ENCODE results near the gene CAMKK1.

The CAMKK1 gene

GRCh38 chr17:3827124-3827773, 65.6 kb downstream of the CAMKK1 start:
- TF ChIP-seq, protein P1, sequence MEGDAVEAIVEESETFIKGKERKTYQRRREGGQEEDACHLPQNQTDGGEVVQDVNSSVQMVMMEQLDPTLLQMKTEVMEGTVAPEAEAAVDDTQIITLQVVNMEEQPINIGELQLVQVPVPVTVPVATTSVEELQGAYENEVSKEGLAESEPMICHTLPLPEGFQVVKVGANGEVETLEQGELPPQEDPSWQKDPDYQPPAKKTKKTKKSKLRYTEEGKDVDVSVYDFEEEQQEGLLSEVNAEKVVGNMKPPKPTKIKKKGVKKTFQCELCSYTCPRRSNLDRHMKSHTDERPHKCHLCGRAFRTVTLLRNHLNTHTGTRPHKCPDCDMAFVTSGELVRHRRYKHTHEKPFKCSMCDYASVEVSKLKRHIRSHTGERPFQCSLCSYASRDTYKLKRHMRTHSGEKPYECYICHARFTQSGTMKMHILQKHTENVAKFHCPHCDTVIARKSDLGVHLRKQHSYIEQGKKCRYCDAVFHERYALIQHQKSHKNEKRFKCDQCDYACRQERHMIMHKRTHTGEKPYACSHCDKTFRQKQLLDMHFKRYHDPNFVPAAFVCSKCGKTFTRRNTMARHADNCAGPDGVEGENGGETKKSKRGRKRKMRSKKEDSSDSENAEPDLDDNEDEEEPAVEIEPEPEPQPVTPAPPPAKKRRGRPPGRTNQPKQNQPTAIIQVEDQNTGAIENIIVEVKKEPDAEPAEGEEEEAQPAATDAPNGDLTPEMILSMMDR (IDR thresholded peaks at IDR 0.05; ENCODE audit: low read depth, low read length): peak; percentile 79
- Histone ChIP-seq H3K9me3 (no peaks in the 10 kb centered on the region), H3K36me3 (peaks cover 8% of the 10 kb centered on the region), H3K4me3 (ENCODE audit: low read depth, low read length) (no peak overlapping the region), H3K27me3 (no peaks in the 10 kb centered on the region), H3K4me1 (no peaks in the 10 kb centered on the region)
- peak; percentile 72 for DNase-seq

DNA sequence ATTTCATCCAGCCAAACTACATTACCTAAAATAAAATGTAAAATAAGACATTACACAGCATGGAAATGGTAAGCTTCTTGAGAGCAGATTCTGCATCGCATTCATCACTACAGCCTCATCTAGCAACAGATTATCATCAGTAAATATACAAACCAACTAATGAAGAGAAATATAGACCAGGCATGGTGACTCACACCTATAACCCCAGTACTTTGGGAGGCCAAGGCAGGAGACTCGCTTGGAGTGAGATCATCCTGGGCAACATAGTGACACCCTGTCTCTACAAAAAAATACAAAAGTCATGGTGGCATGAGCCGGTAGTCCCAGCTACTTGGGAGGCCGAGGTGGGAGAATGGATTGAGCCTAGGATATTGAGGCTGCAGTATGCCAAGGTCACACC, 66.7 kb downstream of the CAMKK1 start:
- H3K4me1 ChIP-seq: no peaks in the 10 kb centered on the region
- no peaks in the 10 kb centered on the region for H3K27me3 ChIP-seq
- no peak for DNase-seq
- H3K36me3 ChIP-seq: peaks cover 8% of the 10 kb centered on the region
- TF ChIP-seq, protein P1 (IDR thresholded peaks at IDR 0.05; ENCODE audit: low read depth, low read length): no peak
- no peaks in the 10 kb centered on the region for H3K9me3 ChIP-seq
- H3K4me3 ChIP-seq (ENCODE audit: low read depth, low read length): no peak overlapping the region

DNA sequence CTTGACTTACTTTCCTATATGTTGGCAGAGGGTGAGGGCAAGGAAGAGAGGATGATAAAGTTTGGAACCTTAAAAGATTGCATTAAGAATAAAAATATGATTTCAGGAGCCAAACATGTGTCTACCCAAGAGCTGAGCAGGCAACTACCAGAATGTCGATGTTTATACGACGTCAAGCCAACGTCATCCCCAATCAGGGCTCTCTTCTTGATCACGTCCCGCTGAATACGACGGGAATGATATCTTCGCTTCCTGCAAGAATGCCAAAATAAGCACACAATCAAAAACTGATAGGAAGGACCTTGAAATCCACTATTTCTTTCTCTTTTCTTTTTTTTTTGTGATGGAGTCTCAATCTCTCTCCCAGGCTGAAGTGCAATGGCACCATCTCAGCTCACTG, 71.8 kb downstream of the CAMKK1 start:
- DNase-seq: no peak
- TF ChIP-seq, protein P1 (IDR thresholded peaks at IDR 0.05; ENCODE audit: low read depth, low read length): no peak
- H3K4me3 ChIP-seq (ENCODE audit: low read depth, low read length): no peak overlapping the region
- no peaks in the 10 kb centered on the region for H3K27me3 ChIP-seq
- peaks cover 6% of the 10 kb centered on the region for H3K36me3 ChIP-seq
- no peaks in the 10 kb centered on the region for H3K4me1 ChIP-seq
- H3K9me3 ChIP-seq: no peaks in the 10 kb centered on the region

GRCh38 chr17:3818786-3819185, 74.1 kb downstream of the CAMKK1 start:
- Histone ChIP-seq H3K9me3 (no peaks in the 10 kb centered on the region), H3K36me3 (no peaks in the 10 kb centered on the region; the same call in 1 of the 2 replicates), H3K4me3 (ENCODE audit: low read depth, low read length) (no peak overlapping the region), H3K27me3 (no peaks in the 10 kb centered on the region), H3K4me1 (no peaks in the 10 kb centered on the region)
- no peak for DNase-seq
- TF ChIP-seq, protein P1 (IDR thresholded peaks at IDR 0.05; ENCODE audit: low read depth, low read length): no peak

DNA sequence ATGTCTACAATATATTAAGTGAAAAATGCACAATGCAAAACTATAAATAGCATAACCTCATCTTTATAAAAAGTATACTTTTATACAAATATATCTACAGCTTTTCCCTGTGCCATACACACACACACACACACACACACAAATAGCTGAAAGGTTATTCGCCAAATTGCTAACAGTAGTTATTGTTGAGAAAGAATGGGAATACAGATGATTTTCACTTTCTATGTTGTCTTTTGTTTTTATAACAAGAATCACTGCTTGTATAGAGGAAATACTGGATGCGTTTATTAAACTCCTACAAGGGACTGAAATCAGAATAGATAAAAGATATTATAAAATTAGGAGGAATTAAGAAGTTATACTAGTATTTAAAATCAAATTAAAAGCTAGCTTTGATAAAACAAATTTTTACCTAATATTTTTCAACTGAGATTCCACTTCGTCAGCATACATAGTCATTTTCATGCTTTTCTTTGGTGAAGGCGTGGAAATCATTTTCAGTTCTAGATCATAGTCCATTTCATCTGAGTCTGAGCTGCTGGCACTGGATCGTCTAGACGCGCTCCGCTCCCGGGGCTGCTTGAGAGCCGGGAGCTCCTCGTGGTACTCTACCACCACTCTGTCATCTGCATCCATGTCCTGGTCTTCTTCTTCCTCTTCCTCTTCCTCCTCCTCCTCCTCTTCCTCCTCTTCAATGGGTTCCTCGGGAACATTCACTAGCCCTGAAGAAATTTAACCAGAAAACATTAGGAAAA, 74.8 kb downstream of the CAMKK1 start:
- TF ChIP-seq, protein P1 (IDR thresholded peaks at IDR 0.05; ENCODE audit: low read depth, low read length): no peak
- H3K36me3 ChIP-seq: no peaks in the 10 kb centered on the region; the same call in 1 of the 2 replicates
- no peaks in the 10 kb centered on the region for H3K4me1 ChIP-seq
- DNase-seq: no peak
- no peaks in the 10 kb centered on the region for H3K27me3 ChIP-seq
- H3K9me3 ChIP-seq: no peaks in the 10 kb centered on the region
- H3K4me3 ChIP-seq (ENCODE audit: low read depth, low read length): no peak overlapping the region

DNA sequence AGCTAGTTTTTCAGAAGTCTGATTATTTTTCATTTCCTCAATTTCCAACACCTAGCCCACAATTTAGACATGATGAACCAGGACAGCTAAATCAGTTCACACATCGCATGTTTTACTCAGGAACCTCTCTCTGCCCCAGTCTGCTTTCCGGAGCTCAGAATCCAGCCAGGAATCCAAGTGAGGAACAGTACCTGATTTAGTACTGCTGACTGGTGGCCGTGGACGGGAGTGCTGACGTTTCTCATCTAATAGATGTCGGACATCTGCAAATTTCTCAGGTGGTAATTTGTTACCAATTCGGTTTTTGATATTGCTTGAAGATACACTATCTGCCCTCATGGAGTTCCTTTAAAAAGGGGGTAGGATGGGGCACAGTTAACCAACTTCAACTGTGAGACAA, 76.9 kb downstream of the CAMKK1 start:
- Histone ChIP-seq H3K4me3 (ENCODE audit: low read depth, low read length) (no peak overlapping the region), H3K4me1 (no peaks in the 10 kb centered on the region), H3K27me3 (no peaks in the 10 kb centered on the region), H3K9me3 (no peaks in the 10 kb centered on the region), H3K36me3 (no peaks in the 10 kb centered on the region; the same call in 1 of the 2 replicates)
- TF ChIP-seq, protein P1 (IDR thresholded peaks at IDR 0.05; ENCODE audit: low read depth, low read length): no peak
- DNase-seq: no peak
